Measurements from ENCODE around the gene PIP5K1B.

GRCh38 chr9:68821911-68822310 is 116.9 kb downstream of the PIP5K1B start:
- TF ChIP-seq EZH2 (IDR thresholded peaks at IDR 0.05; ENCODE audit: low read length, unreplicated experiment) (no peak), EZH2phosphoT487 (IDR thresholded peaks at IDR 0.05; ENCODE audit: borderline replicate concordance, low read length) (no peak), CTCF (conservative IDR thresholded peaks at IDR 0.05; ENCODE audit: low read depth, low read length) (no peak)

Data from PC-3 (cell line).